Measurements from ENCODE around the gene PTGES2. TPM values are rescaled to one million over a fixed set of nuclear protein-coding genes. Genes with fewer than 3 reads are reported as not detected.

The PTGES2 gene
- total and polyA plus RNA-seq, 9 of the 15 experiments (the other 6 are each of a cell fraction or from before 2014, with no cell fraction given), result 2.4 to 196 (median 90.1) TPM

GRCh38 chr9:128115187-128116103, 12.1 kb downstream of the PTGES2 start (continued):
- TF ChIP-seq, protein P1, sequence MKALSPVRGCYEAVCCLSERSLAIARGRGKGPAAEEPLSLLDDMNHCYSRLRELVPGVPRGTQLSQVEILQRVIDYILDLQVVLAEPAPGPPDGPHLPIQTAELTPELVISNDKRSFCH (CRISPR knock-in tag; IDR thresholded peaks at IDR 0.05), result no peak
- TF ChIP-seq, protein P1 (tag; IDR thresholded peaks at IDR 0.05), result peak; percentile 73; the same call in 1 of the 2 replicates
- peak; percentile 81 for TF ChIP-seq BCOR (IDR thresholded peaks at IDR 0.05)
- TF ChIP-seq RUNX1 (IDR thresholded peaks at IDR 0.05; ENCODE audit: low read depth), result peak; percentile 91
- no peak for TF ChIP-seq SREBF1 (IDR thresholded peaks at IDR 0.05; ENCODE audit: borderline replicate concordance, low read depth, low read length)
- peak; percentile 12; the same call in 1 of the 2 replicates for TF ChIP-seq ELF4 (CRISPR knock-in tag; IDR thresholded peaks at IDR 0.05)
- TF ChIP-seq TAF1 (IDR thresholded peaks at IDR 0.05; ENCODE audit: control insufficient read depth, extremely low read depth, insufficient read depth, low read length, severe bottlenecking), result peak; percentile 44
- TF ChIP-seq MEIS2 (IDR thresholded peaks at IDR 0.05; ENCODE audit: partially characterized antibody), result peak; percentile 97
- TF ChIP-seq ARNT (IDR thresholded peaks at IDR 0.05), result peak in 1 of 2 experiments; percentile 74; a peak in 2 of 4 replicates
- peak; percentile 80 for TF ChIP-seq TFAP4 (CRISPR knock-in tag; IDR thresholded peaks at IDR 0.05; ENCODE audit: borderline replicate concordance)
- TF ChIP-seq EP300 (IDR thresholded peaks at IDR 0.05; ENCODE audit: low read length), result peak; percentile 95
- peak; percentile 73 for TF ChIP-seq MYC (IDR thresholded peaks at IDR 0.05; ENCODE audit: low read depth, low read length)
- no peak; the same call in 1 of the 2 replicates for TF ChIP-seq MYC (CRISPR knock-in tag; IDR thresholded peaks at IDR 0.05; ENCODE audit: borderline replicate concordance, low read depth)
- TF ChIP-seq, protein P2, sequence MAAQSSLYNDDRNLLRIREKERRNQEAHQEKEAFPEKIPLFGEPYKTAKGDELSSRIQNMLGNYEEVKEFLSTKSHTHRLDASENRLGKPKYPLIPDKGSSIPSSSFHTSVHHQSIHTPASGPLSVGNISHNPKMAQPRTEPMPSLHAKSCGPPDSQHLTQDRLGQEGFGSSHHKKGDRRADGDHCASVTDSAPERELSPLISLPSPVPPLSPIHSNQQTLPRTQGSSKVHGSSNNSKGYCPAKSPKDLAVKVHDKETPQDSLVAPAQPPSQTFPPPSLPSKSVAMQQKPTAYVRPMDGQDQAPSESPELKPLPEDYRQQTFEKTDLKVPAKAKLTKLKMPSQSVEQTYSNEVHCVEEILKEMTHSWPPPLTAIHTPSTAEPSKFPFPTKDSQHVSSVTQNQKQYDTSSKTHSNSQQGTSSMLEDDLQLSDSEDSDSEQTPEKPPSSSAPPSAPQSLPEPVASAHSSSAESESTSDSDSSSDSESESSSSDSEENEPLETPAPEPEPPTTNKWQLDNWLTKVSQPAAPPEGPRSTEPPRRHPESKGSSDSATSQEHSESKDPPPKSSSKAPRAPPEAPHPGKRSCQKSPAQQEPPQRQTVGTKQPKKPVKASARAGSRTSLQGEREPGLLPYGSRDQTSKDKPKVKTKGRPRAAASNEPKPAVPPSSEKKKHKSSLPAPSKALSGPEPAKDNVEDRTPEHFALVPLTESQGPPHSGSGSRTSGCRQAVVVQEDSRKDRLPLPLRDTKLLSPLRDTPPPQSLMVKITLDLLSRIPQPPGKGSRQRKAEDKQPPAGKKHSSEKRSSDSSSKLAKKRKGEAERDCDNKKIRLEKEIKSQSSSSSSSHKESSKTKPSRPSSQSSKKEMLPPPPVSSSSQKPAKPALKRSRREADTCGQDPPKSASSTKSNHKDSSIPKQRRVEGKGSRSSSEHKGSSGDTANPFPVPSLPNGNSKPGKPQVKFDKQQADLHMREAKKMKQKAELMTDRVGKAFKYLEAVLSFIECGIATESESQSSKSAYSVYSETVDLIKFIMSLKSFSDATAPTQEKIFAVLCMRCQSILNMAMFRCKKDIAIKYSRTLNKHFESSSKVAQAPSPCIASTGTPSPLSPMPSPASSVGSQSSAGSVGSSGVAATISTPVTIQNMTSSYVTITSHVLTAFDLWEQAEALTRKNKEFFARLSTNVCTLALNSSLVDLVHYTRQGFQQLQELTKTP (IDR thresholded peaks at IDR 0.05; ENCODE audit: low read depth in 1 of 2, partially characterized antibody in 2 of 2), result no peak
- TF ChIP-seq ZNF277 (CRISPR knock-in tag; IDR thresholded peaks at IDR 0.05; ENCODE audit: borderline replicate concordance), result no peak
- TF ChIP-seq FOSL1 (tag; conservative IDR thresholded peaks at IDR 0.05), result peak; percentile 46
- 0 out of 2 replicates have a peak, but pooled peaks have one; percentile 43 for TF ChIP-seq ZNF589 (CRISPR knock-in tag; IDR thresholded peaks at IDR 0.05; ENCODE audit: low read depth)
- TF ChIP-seq SRF (CRISPR knock-in tag; IDR thresholded peaks at IDR 0.05), result no peak
- peak; percentile 65; the same call in 1 of the 2 replicates for TF ChIP-seq GTF2F1 (IDR thresholded peaks at IDR 0.05; ENCODE audit: low read depth, low read length)
- no peak; the same call in 1 of the 2 replicates for TF ChIP-seq TCFL5 (CRISPR knock-in tag; conservative IDR thresholded peaks at IDR 0.05)
